Lower leg skin (tissue), 4 donors: Measurements from ENCODE around the gene SPAG8. TPM values are rescaled to one million over a fixed set of nuclear protein-coding genes. Genes with fewer than 3 reads are reported as not detected.

Source experiments
- DNase-seq, 2 donors: peaks; one replicate each; pipeline ENCODE4 v3.0.0-alpha.2; 2019; ENCODE audit warnings: low spot score in 2 of 2
- H3K4me3 ChIP-seq: fragments of 200-600 bp; sonication (generic); 2 replicates; pipeline ENCODE4 v1.5.1; 2017; ENCODE audit warnings: mild to moderate bottlenecking, low read depth; ENCODE audit not compliant: poor library complexity, severe bottlenecking
- CTCF ChIP-seq, 3 donors: fragments of 450-650 bp; IDR thresholded peaks; one replicate each; pipeline ENCODE4 v1.5.1; 2016; ENCODE audit warnings: antibody characterized with exemption in 3 of 3, mild to moderate bottlenecking in 3 of 3, moderate library complexity in 2 of 3
- POLR2A ChIP-seq, 2 donors: fragments of 450-650 bp; IDR thresholded peaks; one replicate each; pipeline ENCODE4 v1.6.1; 2016 to 2017; ENCODE audit warnings: antibody characterized with exemption in 2 of 2, mild to moderate bottlenecking in 1 of 2, moderate library complexity in 1 of 2
- WGBS, 2 donors: methylation state at CpG; one replicate each; pipeline ENCODE4 v1.1.5; 2018; 5-methylcytosine and 5-hydroxymethylcytosine counted together
- intact Hi-C: fragments of 100-400 bp; cut with DNase I; formaldehyde crosslinking; loops from one replicate; pipeline ENCODE4 v1.15.0; 2023; ENCODE audit warnings: low total_unique reads
- total RNA-seq, 4 donors: library from RNA; depleted of rRNA; stranded (reverse); fragments of >200 nt; gene quantifications; one replicate each; pipeline ENCODE4 v1.1.0, GENCODE V29; 2016

Gene SPAG8
- total RNA-seq, 4 donors from 2014 or later, result 0.29 to 0.42 TPM; not detected in 2

DNA sequence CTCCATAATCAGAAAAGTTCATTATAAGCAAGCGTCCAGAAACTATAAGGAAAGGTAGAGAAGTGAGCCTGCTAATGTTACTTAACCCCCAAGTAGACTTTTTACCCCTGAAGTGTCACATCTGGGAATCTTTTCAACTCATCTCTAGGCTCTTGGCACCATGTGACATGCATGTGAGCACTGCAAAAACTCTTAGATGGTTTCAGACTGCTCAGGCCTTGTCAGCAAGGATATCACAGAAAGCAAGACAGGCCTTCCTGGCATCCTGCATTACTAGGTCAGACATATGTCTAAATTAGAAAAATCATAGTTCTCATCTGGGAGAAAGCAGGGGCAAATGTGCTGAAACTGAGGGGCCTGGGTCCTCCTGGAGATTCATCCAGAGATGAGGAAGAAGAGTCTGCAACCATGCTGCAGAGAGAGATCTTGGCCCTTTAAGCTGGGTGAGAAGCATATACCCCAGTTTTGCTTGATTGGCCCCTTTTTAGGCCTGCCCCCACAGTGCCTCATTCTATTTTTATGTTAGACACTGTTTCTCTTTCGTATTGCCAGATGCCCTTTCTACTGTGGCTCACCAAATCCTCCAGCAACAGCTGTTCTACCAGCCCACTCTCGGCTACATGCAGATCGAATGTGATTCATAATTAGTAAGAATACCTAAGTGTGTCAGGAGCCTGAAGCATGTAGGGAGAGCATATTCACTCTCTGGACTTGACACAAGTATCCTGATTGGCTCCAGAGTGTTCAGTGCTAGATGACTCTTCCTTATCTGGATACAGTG lies 35.9 kb upstream of the SPAG8 start:
- intact Hi-C loops, result no loop called here
- WGBS, 2 donors, result 58 to 76% methylated on average over 4 of the region's 4 CpGs
- DNase-seq, result no peak
- TF ChIP-seq POLR2A (IDR thresholded peaks at IDR 0.05) (no peak), CTCF (IDR thresholded peaks at IDR 0.05) (no peak)
- H3K4me3 ChIP-seq, result no peak overlapping the region

- TF ChIP-seq CTCF (IDR thresholded peaks at IDR 0.05) (no peak), POLR2A (IDR thresholded peaks at IDR 0.05) (no peak)
- peak in 1 of 2 donors; percentile 84 for DNase-seq
- intact Hi-C loops, result no loop called here
- WGBS, 2 donors, result 63 to 67% methylated on average over 32 to 47 of the region's 53 CpGs
- no peak overlapping the region for H3K4me3 ChIP-seq
Measured at GRCh38 chr9:35845824-35846771, 34.0 kb upstream of the SPAG8 start.

DNA sequence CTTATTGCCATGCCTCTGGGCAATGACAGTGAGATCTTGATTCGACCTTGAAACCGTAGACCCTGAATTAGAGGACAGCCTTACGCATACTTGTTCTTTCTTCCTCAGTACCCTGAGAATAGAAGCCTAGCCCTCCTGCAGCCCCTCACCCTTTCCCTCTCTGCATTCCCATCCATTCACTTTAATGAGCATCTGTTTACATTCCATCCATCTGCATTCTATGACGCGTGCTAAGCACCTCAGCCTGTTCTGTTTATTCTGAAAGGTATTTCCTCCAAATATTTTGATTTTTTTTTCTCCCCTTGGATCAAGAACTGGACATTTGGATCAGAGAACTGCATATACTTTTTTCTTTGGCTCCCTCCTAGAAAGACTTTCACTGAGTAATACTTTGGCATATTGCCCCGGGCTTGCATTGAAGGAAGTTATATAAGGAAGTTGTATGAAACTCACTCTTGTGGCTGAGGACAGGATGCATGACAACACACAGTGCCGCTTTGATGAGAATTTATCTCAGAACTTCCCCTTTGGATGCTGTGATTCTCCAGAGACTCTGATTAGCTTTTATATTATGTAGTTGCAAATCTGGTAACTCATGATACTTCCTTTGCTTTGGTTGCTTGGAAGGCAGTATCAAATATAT lies 32.7 kb upstream of the SPAG8 start:
- no peak overlapping the region for H3K4me3 ChIP-seq
- intact Hi-C loops, result no loop called here
- WGBS, 2 donors, result 19 to 22% methylated on average over 7 of the region's 7 CpGs
- TF ChIP-seq POLR2A (IDR thresholded peaks at IDR 0.05) (no peak), CTCF (IDR thresholded peaks at IDR 0.05) (no peak)
- peak; percentile 77 to 82 for DNase-seq

- no peak for DNase-seq
- intact Hi-C loops, result no loop called here
- WGBS, 2 donors, result 77 to 79% methylated on average over 3 of the region's 3 CpGs
- no peak overlapping the region for H3K4me3 ChIP-seq
- TF ChIP-seq CTCF (IDR thresholded peaks at IDR 0.05) (no peak), POLR2A (IDR thresholded peaks at IDR 0.05) (no peak)
Measured at GRCh38 chr9:35842795-35843194, 30.7 kb upstream of the SPAG8 start.

DNA sequence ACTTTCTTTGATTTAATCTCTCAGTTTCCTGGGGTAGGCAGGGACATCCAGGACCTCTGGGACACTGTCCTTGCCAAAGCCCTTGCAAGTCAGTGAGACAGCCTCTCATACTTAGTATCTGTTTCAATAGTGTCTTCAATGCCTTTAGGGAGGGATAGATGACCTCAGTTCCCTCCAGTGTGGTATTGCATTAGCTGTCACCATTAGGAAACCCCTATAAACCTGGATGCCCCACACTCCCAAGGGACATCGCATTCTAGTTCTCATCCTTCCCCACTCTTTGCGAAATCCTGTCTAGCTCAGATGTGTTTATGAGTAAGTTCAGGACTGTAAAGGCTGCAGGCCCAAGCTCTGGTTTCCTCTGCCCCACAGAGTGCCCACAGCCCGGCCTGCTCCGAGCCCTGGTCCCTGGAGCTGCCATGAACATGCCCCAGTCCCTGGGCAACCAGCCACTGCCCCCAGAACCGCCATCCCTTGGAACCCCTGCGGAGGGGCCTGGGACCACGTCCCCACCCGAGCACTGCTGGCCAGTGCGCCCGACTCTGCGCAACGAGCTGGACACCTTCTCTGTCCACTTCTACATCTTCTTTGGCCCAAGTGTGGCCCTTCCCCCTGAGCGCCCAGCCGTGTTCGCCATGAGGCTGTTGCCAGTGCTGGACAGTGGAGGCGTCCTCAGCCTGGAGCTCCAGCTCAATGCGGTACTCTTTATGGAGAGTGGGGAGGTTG lies 30.1 kb upstream of the SPAG8 start:
- DNase-seq, result peak; percentile 54 to 80
- intact Hi-C loops, result no loop called here
- H3K4me3 ChIP-seq, result no peak overlapping the region
- TF ChIP-seq CTCF (IDR thresholded peaks at IDR 0.05) (no peak), POLR2A (IDR thresholded peaks at IDR 0.05) (no peak)
- WGBS, 2 donors, result 95 to 96% methylated on average over 17 of the region's 17 CpGs
